Fibroblast of lung (primary cell): Measurements from ENCODE around the gene ESD. TPM values are rescaled to one million over a fixed set of nuclear protein-coding genes. Genes with fewer than 3 reads are reported as not detected.

Experiments
- DNase-seq, 2 donors: peaks; one replicate each; pipeline versions ENCODE4 v3.0.0 to v3.0.0-alpha.2; 2010; ENCODE audit warnings: low read depth in 2 of 2
- H2AFZ ChIP-seq: 2 replicates; pipeline ENCODE4 v1.5.1; 2012; ENCODE audit warnings: low read length, control low read depth, inconsistent platforms
- H3K27ac ChIP-seq: 2 replicates; pipeline ENCODE4 v1.5.1; 2011; ENCODE audit warnings: low read length, control low read depth; ENCODE audit not compliant: insufficient read depth
- H3K27me3 ChIP-seq: 2 replicates; pipeline ENCODE4 v1.5.1; 2011; ENCODE audit warnings: mild to moderate bottlenecking, low read length; ENCODE audit not compliant: control insufficient read depth, insufficient read depth
- H3K36me3 ChIP-seq: 2 replicates; pipeline ENCODE4 v1.5.1; 2011; ENCODE audit warnings: low read length; ENCODE audit not compliant: control insufficient read depth, insufficient read depth
- H3K4me1 ChIP-seq: 2 replicates; pipeline ENCODE4 v1.5.1; 2011; ENCODE audit warnings: low read length; ENCODE audit not compliant: control insufficient read depth, insufficient read depth; ENCODE audit errors: extremely low read depth
- H3K4me2 ChIP-seq: 2 replicates; pipeline ENCODE4 v1.5.1; 2011; ENCODE audit warnings: low read length, control low read depth; ENCODE audit not compliant: insufficient read depth; ENCODE audit errors: extremely low read depth
- H3K4me3 ChIP-seq, 4 experiments: fragments of 200-600 bp in 1 of 4; sonication (generic) in 1 of 4; replicated peaks in 1 of 4; 2 replicates each; pipeline ENCODE4 v1.5.1; 2011 to 2016; ENCODE audit warnings: low read length in 4 of 4, low read depth in 3 of 4, mild to moderate bottlenecking in 3 of 4, control low read depth in 2 of 4, inconsistent platforms in 1 of 4, mixed read lengths in 1 of 4; ENCODE audit not compliant: insufficient read depth in 1 of 4; ENCODE audit errors: control extremely low read depth in 1 of 4
- H3K79me2 ChIP-seq: 2 replicates; pipeline ENCODE4 v1.5.1; 2012; ENCODE audit warnings: mild to moderate bottlenecking, low read length, inconsistent platforms; ENCODE audit not compliant: control insufficient read depth, insufficient read depth
- H3K9ac ChIP-seq: 2 replicates; pipeline ENCODE4 v1.5.1; 2011; ENCODE audit warnings: mild to moderate bottlenecking, low read length, control low read depth; ENCODE audit not compliant: insufficient read depth
- H3K9me3 ChIP-seq: 2 replicates; pipeline ENCODE4 v1.5.1; 2012; ENCODE audit warnings: low read depth, low read length; ENCODE audit not compliant: control insufficient read depth, insufficient read depth
- H4K20me1 ChIP-seq: 2 replicates; pipeline ENCODE4 v1.5.1; 2011; ENCODE audit warnings: low read length; ENCODE audit not compliant: control insufficient read depth, insufficient read depth; ENCODE audit errors: extremely low read depth
- CTCF ChIP-seq, 2 donors: IDR thresholded peaks in 1 of 2; conservative IDR thresholded peaks in 1 of 2; 1 replicate in 1 of 2; 2 replicates in 1 of 2; pipeline ENCODE4 v1.5.1; 2011 to 2012; ENCODE audit warnings: low read length in 2 of 2, control low read depth in 1 of 2, inconsistent platforms in 1 of 2, low read depth in 1 of 2, mild to moderate bottlenecking in 1 of 2
- EZH2 ChIP-seq: IDR thresholded peaks from 2 replicates; pipeline ENCODE4 v1.5.1; 2012; ENCODE audit warnings: low read length, control low read depth, mild to moderate bottlenecking; ENCODE audit errors: missing control alignments
- polyA plus RNA-seq, 2 donors: library from polyadenylated mRNA; depleted of rRNA in 1 of 2; stranded (reverse) in 1 of 2; unstranded in 1 of 2; fragments of >200 nt; gene quantifications; 2 replicates each; pipeline ENCODE4 v1.2.1, GENCODE V29; 2011 to 2012; ENCODE audit warnings: missing spikeins in 1 of 2
- total RNA-seq: library from RNA; depleted of rRNA; stranded (reverse); fragments of >200 nt; gene quantifications from 2 replicates; pipeline ENCODE4 v1.2.1, GENCODE V29; 2014

The ESD gene
- total and polyA plus RNA-seq, 2 donors (not counting 1 experiment from before 2014, with no cell fraction given): 118 to 193 TPM

GRCh38 chr13:46731535-46731934 is 65.4 kb downstream of the ESD start:
- H3K4me1 ChIP-seq: no peaks in the 10 kb centered on the region
- no peaks in the 10 kb centered on the region for H3K27me3 ChIP-seq
- no peaks in the 10 kb centered on the region for H3K36me3 ChIP-seq
- TF ChIP-seq EZH2 (no peak), CTCF (conservative IDR thresholded peaks at IDR 0.05 in 1 of 2, IDR thresholded peaks at IDR 0.05 in 1 of 2; ENCODE audit: low read depth in 1 of 2, low read length in 2 of 2) (no peak)
- H4K20me1 ChIP-seq: no peaks in the 10 kb centered on the region
- no peak overlapping the region for H3K27ac ChIP-seq
- H3K79me2 ChIP-seq: no peaks in the 10 kb centered on the region
- no peak overlapping the region for H3K9ac ChIP-seq
- H3K9me3 ChIP-seq: no peaks in the 10 kb centered on the region
- H2AFZ ChIP-seq: no peak overlapping the region
- H3K4me2 ChIP-seq: no peak overlapping the region
- no peak overlapping the region for H3K4me3 ChIP-seq
- no peak for DNase-seq

- no peaks in the 10 kb centered on the region for H3K79me2 ChIP-seq
- no peak overlapping the region for H3K27ac ChIP-seq
- no peaks in the 10 kb centered on the region for H3K27me3 ChIP-seq
- no peak overlapping the region for H3K4me2 ChIP-seq
- TF ChIP-seq CTCF (conservative IDR thresholded peaks at IDR 0.05 in 1 of 2, IDR thresholded peaks at IDR 0.05 in 1 of 2; ENCODE audit: low read depth in 1 of 2, low read length in 2 of 2): peak in 1 of 2 donors; percentile 12
- TF ChIP-seq EZH2: no peak
- peak in 1 of 2 donors; percentile 5 for DNase-seq
- no peaks in the 10 kb centered on the region for H3K9me3 ChIP-seq
- no peak overlapping the region for H3K4me3 ChIP-seq
- no peak overlapping the region for H3K9ac ChIP-seq
- no peak overlapping the region for H2AFZ ChIP-seq
- no peaks in the 10 kb centered on the region for H3K4me1 ChIP-seq
- H4K20me1 ChIP-seq: no peaks in the 10 kb centered on the region
- H3K36me3 ChIP-seq: peaks cover 3% of the 10 kb centered on the region
These were observed 68.2 kb downstream of the ESD start for GRCh38 chr13:46728777-46729176.

GRCh38 chr13:46726347-46726746 is 70.6 kb downstream of the ESD start:
- no peaks in the 10 kb centered on the region for H3K27me3 ChIP-seq
- H3K36me3 ChIP-seq: peaks cover 3% of the 10 kb centered on the region
- no peak overlapping the region for H3K4me3 ChIP-seq
- no peaks in the 10 kb centered on the region for H3K79me2 ChIP-seq
- no peaks in the 10 kb centered on the region for H3K4me1 ChIP-seq
- no peak overlapping the region for H3K27ac ChIP-seq
- H2AFZ ChIP-seq: no peak overlapping the region
- H3K9ac ChIP-seq: no peak overlapping the region
- H4K20me1 ChIP-seq: no peaks in the 10 kb centered on the region
- TF ChIP-seq EZH2 (no peak), CTCF (conservative IDR thresholded peaks at IDR 0.05 in 1 of 2, IDR thresholded peaks at IDR 0.05 in 1 of 2; ENCODE audit: low read depth in 1 of 2, low read length in 2 of 2) (no peak)
- H3K4me2 ChIP-seq: no peak overlapping the region
- DNase-seq: no peak
- no peaks in the 10 kb centered on the region for H3K9me3 ChIP-seq

Other genes starting within 250 kb of the ESD start
- gene LRCH1, start 244.0 kb downstream of the ESD start, total RNA-seq: 8.7 and 12.4 TPM in 2 replicates
- 12.0 and 12.9 TPM in 2 replicates for gene LRCH1, start 244.0 kb downstream of the ESD start, polyA plus RNA-seq
- gene HTR2A, start 99.9 kb upstream of the ESD start, total RNA-seq: 0.26 and 0.33 TPM in 2 replicates
- gene HTR2A, start 99.9 kb upstream of the ESD start, polyA plus RNA-seq: 0.01 and 0.08 TPM in 2 replicates